GM21529 (cell line): ENCODE results near the gene GUCD1.
A peak's percentile ranks its signal among the peaks of the same experiment; 100 is the strongest.

ENCODE experiments used
- ATAC-seq: cut with Tn5 transposase; IDR thresholded peaks from one replicate; pipeline ENCODE4 v1.9.1; 2021; ENCODE audit not compliant: unreplicated experiment

The GUCD1 gene

GRCh38 chr22:24504956-24505736, 49.8 kb downstream of the GUCD1 start:
- no peak for ATAC-seq

DNA sequence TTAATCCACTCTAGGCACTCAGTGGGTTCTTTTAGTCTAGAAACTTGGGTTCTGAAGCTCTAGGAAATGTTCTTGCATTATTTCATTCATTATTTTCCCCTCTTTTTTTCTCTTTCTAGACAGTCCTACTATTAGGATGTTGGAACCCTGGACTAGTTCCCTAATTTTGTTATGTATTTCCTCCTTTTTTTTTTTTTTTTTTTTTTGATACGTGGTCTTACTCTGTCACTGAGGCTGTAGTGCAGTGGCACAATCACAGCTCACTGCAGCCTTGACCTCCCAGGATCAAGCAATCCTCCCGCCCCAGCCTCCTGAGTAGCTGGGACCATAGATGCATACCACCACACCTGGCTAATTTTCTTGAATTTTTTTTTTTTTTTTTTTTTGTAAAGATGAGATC, 50.4 kb downstream of the GUCD1 start:
- no peak for ATAC-seq

DNA sequence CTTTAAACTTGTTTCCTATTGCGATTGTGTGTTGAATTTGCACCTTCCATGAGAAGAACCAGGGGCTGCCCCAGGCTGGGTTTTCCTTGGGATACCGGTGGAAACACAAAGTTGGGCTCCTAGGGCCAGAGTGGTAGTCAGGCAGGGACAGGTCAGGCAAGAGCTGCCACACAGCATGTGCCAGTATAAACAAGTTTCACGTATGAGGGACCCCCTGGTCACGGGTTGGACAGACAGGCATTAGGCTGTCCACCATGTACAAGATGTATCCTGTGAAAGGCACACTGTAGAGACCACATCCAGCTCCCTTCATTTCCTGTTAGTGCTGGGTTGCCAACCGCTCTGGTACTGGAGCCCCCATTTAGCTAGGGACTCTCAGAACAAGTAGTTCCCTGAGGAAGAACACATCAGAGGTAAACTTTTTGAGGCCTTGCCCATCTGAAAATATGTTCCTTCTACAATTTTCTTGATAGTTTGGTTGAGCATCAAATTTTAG, 51.0 kb downstream of the GUCD1 start:
- no peak for ATAC-seq

DNA sequence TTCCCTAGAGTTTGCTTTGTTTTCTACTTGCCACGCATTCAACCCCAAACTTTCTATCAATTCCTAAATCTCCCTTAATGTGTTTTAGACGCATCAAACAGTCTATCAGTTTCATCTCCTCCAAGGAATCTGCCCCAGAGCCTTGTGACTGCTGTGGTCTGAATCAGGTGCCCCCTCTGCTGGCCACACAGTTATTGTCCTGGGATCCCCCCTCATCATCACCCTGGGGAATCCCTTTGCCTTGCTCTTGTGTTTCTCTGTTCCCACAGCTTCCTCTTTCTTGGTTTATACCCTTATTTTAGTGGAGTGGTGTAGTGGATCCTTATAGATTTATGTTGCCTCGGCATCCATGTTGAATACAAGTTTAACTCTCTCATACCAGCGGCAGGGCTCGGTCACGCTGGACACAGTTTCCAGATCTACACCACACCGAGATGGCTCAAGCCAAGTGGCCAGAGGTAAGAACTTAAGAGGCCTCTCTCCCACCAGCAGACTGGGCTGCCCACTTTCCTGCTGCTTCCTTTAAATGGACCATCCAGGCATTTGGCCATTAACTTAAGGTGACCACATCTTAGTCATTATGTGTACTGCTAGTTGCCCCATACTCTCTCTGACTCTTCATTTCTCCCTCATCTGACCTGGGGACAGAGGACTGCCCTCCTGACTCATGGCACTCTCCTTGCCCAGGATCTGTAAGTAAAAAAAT, 51.6 kb downstream of the GUCD1 start:
- peak; percentile 55 for ATAC-seq

DNA sequence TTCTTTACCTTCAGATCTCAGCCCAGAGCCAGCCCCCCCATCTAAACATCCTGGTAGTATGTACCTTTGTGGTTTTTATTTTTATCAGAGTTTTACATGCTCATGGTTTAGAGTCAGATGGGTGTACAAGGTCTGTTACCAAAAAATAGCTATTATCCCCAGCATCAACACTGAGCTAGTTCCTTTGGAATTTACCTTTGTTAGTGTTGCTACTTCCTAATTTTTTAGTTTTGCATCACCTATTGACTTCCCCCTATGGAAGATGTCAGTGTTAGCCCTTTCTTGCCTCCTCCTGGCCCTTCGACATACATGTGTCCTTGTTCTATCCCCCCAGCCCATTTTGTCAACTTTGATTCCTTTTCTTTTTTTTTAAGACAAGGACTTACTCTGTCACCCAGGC, 52.4 kb downstream of the GUCD1 start:
- no peak for ATAC-seq

GRCh38 chr22:24502034-24502433, 52.9 kb downstream of the GUCD1 start:
- ATAC-seq: no peak

GRCh38 chr22:24501301-24502005, 53.5 kb downstream of the GUCD1 start:
- no peak for ATAC-seq

DNA sequence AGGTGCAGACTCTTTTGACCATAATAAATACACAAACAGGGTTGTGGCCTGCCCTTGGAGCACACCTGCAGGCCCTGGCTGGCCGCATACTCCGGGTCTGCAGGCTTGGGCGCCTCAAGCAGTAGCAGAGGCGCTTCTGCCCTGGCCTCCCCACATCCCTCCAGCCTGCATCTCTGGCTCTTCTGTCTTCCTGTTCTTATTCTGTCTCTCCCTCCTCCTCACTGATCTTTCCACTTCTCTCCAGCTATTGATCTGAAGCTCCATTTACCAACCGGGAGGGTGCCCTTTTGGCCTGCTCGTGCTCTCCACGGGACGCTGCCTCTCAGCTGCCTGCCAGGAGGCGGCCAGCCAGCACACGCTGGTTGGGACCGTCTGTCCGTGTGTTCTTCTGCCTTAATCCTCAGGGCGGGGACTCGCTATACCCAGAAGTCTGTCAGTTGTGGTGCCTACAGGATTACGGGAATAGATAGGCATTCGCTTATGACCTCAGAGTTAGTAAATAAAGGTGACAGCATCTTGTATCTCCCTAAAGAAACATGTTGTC, 54.6 kb downstream of the GUCD1 start:
- ATAC-seq: no peak

GRCh38 chr22:24499706-24500276, 55.1 kb downstream of the GUCD1 start:
- no peak for ATAC-seq

DNA sequence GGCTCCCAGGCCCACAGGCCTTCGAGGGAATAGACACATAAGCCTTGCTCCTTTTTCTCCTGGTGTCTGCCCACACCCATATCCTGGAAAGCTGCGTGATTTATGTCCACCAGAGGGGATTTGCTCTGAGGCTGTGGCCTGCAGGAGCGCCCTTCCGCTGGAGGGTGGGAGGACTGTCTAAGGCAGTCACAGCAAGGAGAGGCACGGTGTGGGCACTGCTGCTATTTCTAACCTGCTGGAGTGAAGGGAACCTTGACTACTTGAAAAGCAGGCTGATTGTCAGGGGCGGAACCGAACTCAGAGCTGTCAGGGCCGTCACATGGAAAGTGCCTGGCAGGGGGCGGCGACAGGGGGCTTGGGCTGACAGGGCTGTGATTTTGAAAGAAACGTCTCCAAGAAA, 56.1 kb downstream of the GUCD1 start:
- ATAC-seq: no peak

- no peak for ATAC-seq
Measured at GRCh38 chr22:24497841-24498258, 57.1 kb downstream of the GUCD1 start.

DNA sequence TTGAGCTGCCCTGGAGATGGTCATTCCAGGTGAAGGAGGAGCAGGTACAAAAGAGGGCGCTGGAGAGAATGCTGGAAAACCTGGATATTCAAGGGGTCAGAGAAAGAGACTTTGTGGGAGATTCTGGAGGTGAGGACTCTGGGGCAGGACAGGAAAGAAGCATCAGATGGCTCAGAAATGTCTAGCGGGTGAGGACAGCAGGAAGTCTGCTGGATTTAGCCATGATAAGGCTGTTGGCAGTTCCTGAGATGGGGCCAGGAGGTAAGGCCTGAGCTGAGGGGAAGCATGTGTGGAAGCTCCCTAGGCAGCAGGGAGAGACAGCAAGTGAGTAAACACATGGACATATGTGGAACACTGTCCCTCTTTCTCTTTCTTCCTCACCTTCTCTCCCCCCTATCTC, 58.3 kb downstream of the GUCD1 start:
- ATAC-seq: no peak

- ATAC-seq: no peak
Measured at GRCh38 chr22:24496234-24496633, 58.7 kb downstream of the GUCD1 start.

- ATAC-seq: no peak
Measured at GRCh38 chr22:24495365-24495675, 59.6 kb downstream of the GUCD1 start.

GRCh38 chr22:24494528-24495364, 60.2 kb downstream of the GUCD1 start, which contains the start of gene UPB1:
Gene UPB1 (plus strand): TSS chr22:24495332. CDS start chr22:24495404, 72 bp downstream.
- ATAC-seq: no peak

GRCh38 chr22:24494167-24494527, 60.8 kb downstream of the GUCD1 start:
- no peak for ATAC-seq

GRCh38 chr22:24492391-24492790, 62.5 kb downstream of the GUCD1 start:
- no peak for ATAC-seq
